ENCODE data around the gene TIMM10. TPM values are rescaled to one million over a fixed set of nuclear protein-coding genes. Genes with fewer than 3 reads are reported as not detected.

TIMM10 gene
- total RNA-seq, 1 donor from 2014 or later: 86.9 TPM

DNA sequence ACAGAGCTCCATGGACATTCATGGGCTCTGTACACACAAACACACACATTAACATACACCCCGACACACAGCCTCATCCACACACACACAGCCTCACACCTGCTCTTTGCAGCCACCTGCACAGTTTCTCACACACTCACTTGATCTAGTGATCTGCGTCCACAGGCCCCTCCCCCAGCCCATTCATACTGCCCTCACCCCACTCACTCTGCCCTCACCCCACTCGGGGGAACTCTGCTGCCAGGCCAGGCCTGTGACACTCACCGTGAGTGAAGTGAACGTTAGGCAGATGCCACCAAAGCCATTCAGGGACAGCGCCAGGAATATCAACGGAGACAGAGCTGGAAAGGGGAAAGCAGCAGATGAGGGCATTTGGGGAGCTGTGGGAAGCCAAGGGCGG lies 30.0 kb downstream of the TIMM10 start:
- Histone ChIP-seq H3K36me3 (ENCODE audit: control insufficient read depth, insufficient read depth, low read length) (no peaks in the 10 kb centered on the region), H3K4me3 (ENCODE audit: low read depth, low read length) (no peak overlapping the region), H3K27me3 (ENCODE audit: control insufficient read depth, insufficient read depth, low read length) (no peaks in the 10 kb centered on the region)
- TF ChIP-seq CTCF (IDR thresholded peaks at IDR 0.05; ENCODE audit: insufficient read depth, low read length, severe bottlenecking): no peak
- DNase-seq (ENCODE audit: low read depth) (no peak), FAIRE-seq (no peak)

- no peaks in the 10 kb centered on the region for H3K36me3 ChIP-seq (ENCODE audit: control insufficient read depth, insufficient read depth, low read length)
- peak overlapping the region; percentile 28 for H3K4me3 ChIP-seq (ENCODE audit: low read depth, low read length)
- no peak for TF ChIP-seq CTCF (IDR thresholded peaks at IDR 0.05; ENCODE audit: insufficient read depth, low read length, severe bottlenecking)
- DNase-seq (ENCODE audit: low read depth) (no peak), FAIRE-seq (peak; percentile 47)
- no peaks in the 10 kb centered on the region for H3K27me3 ChIP-seq (ENCODE audit: control insufficient read depth, insufficient read depth, low read length)
Measured at GRCh38 chr11:57499983-57500461, 30.5 kb downstream of the TIMM10 start.

DNA sequence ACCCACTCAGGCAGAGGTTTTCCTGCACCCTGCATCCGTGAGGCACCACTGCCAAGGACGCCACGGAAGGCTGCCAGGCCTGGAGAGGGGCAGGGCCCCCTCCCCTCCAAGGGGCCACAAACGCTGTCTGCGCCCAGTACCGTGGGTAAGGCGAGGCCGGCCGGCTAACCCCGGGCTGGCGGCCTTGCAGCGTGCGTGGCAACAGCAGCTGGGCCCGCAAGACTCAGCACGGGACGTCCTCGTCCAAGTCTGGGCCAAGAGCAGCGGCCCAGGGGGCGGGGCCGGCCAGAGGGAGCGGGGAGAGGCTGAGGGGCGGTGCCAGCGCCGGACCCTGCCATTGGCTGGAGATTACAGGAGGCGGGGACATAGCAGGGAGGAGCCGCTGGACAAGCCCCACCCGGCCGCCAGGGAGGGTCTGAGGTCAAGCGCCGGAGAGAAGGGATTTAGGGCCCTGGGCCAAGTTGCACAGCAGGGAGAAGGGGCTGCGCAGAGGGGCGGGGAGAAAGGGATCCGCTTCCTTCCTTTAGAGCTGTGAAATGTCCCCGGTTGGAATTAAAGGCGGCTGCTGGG lies 31.1 kb downstream of the TIMM10 start:
- Histone ChIP-seq H3K4me3 (ENCODE audit: low read depth, low read length) (peak overlapping the region; percentile 28), H3K36me3 (ENCODE audit: control insufficient read depth, insufficient read depth, low read length) (no peaks in the 10 kb centered on the region), H3K27me3 (ENCODE audit: control insufficient read depth, insufficient read depth, low read length) (no peaks in the 10 kb centered on the region)
- FAIRE-seq (no peak), DNase-seq (ENCODE audit: low read depth) (peak; percentile 69)
- no peak for TF ChIP-seq CTCF (IDR thresholded peaks at IDR 0.05; ENCODE audit: insufficient read depth, low read length, severe bottlenecking)

- H3K27me3 ChIP-seq (ENCODE audit: control insufficient read depth, insufficient read depth, low read length): no peaks in the 10 kb centered on the region
- FAIRE-seq (no peak), DNase-seq (ENCODE audit: low read depth) (no peak)
- H3K4me3 ChIP-seq (ENCODE audit: low read depth, low read length): no peak overlapping the region
- no peak for TF ChIP-seq CTCF (IDR thresholded peaks at IDR 0.05; ENCODE audit: insufficient read depth, low read length, severe bottlenecking)
- no peaks in the 10 kb centered on the region for H3K36me3 ChIP-seq (ENCODE audit: control insufficient read depth, insufficient read depth, low read length)
Measured at GRCh38 chr11:57498540-57498939, 32.0 kb downstream of the TIMM10 start.

GRCh38 chr11:57497303-57498247 lies 33.0 kb downstream of the TIMM10 start:
- no peak for FAIRE-seq

More at GRCh38 chr11:57497303-57498247, 33.0 kb downstream of the TIMM10 start:
- DNase-seq (ENCODE audit: low read depth): no peak
- TF ChIP-seq CTCF (IDR thresholded peaks at IDR 0.05; ENCODE audit: insufficient read depth, low read length, severe bottlenecking): no peak
- Histone ChIP-seq H3K27me3 (ENCODE audit: control insufficient read depth, insufficient read depth, low read length) (no peaks in the 10 kb centered on the region), H3K36me3 (ENCODE audit: control insufficient read depth, insufficient read depth, low read length) (no peaks in the 10 kb centered on the region), H3K4me3 (ENCODE audit: low read depth, low read length) (no peak overlapping the region)
